ENCODE results near the gene ARID1B. TPM values are rescaled to one million over a fixed set of nuclear protein-coding genes. Genes with fewer than 3 reads are reported as not detected.

ARID1B gene
- total RNA-seq, 1 experiment from 2014 or later, result 86.3 TPM

DNA sequence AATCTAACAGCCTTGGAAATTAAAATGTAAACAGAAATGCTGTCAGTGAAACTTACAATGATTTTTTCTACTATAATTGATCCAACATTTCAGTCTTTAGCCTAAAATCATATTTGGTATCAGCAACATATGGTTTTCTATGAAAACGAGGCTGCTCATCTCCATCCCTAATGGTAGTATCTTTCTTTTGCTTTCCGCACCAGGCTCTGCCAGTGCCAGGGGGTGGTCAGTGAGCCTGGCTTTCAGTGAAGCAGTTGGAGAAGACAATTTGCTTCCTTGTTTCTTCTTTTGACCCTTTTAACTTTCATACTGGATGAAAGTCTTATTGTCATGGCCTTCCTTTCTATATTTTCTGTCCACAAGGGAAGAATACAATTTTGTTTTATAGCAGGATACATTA is 258.4 kb downstream of the ARID1B start:
- intact Hi-C loops (cut with micrococcal nuclease; ENCODE audit: unreplicated experiment), result loop anchor here (10.0 kb wide), 1 partner anchor 239 kb away; no protein-coding TSS in a partner anchor
- POLR2A ChIA-PET (ENCODE audit: low non-redundant PET), result no interaction called here
- CTCF ChIA-PET, result no interaction called here
- H3K9me3 ChIP-seq (ENCODE audit: low read depth, low read length, poor library complexity, severe bottlenecking), result no peaks in the 10 kb centered on the region
- no peaks in the 10 kb centered on the region for H3K27me3 ChIP-seq (replicated peaks; ENCODE audit: insufficient read depth, low read depth, low read length, poor library complexity)
- no peak overlapping the region for H3K27ac ChIP-seq (ENCODE audit: low read depth, low read length, poor library complexity, severe bottlenecking)
- H3K36me3 ChIP-seq (ENCODE audit: insufficient read depth, low read length, poor library complexity, severe bottlenecking), result no peaks in the 10 kb centered on the region
- no peak for TF ChIP-seq EZH2 (IDR thresholded peaks at IDR 0.05; ENCODE audit: borderline replicate concordance, low read depth, low read length, poor library complexity, severe bottlenecking)
- TF ChIP-seq CTCF (conservative IDR thresholded peaks at IDR 0.05; ENCODE audit: low read depth, low read length), result no peak
- H3K4me3 ChIP-seq (ENCODE audit: low read depth, low read length, poor library complexity, severe bottlenecking), result no peak overlapping the region
- DNase-seq (ENCODE audit: low spot score), result no peak
- BruUV-seq (replicated peaks), result no TSS peak
- peaks cover 34% of the 10 kb centered on the region for H3K4me1 ChIP-seq (ENCODE audit: insufficient read depth, low read length, poor library complexity, severe bottlenecking)

DNA sequence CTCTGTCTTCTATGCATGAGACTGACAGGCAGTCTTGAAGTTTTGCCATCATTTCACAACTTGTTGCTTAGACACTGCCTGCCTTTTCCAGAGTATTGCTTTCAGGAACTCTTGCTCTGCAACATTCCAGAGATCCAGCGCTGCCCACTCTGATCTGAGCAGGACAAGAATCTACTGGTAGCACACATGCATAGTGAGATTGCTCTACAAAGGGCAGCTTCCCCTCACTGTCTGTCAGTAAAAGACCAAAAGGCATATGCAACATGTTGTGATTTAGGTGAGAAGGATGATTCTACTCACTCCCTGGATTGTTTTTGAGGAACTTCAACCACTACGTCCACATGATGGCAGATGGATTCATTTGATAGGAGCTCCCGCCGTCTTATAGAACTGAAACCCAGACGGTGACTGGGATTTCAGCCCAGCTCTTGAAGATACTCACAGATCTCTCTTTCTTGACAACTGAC is 259.1 kb downstream of the ARID1B start:
- POLR2A ChIA-PET (ENCODE audit: low non-redundant PET), result no interaction called here
- Histone ChIP-seq H3K4me3 (ENCODE audit: low read depth, low read length, poor library complexity, severe bottlenecking) (no peak overlapping the region), H3K27ac (ENCODE audit: low read depth, low read length, poor library complexity, severe bottlenecking) (no peak overlapping the region), H3K9me3 (ENCODE audit: low read depth, low read length, poor library complexity, severe bottlenecking) (no peaks in the 10 kb centered on the region), H3K27me3 (replicated peaks; ENCODE audit: insufficient read depth, low read depth, low read length, poor library complexity) (no peaks in the 10 kb centered on the region), H3K4me1 (ENCODE audit: insufficient read depth, low read length, poor library complexity, severe bottlenecking) (peaks cover 34% of the 10 kb centered on the region), H3K36me3 (ENCODE audit: insufficient read depth, low read length, poor library complexity, severe bottlenecking) (no peaks in the 10 kb centered on the region)
- TF ChIP-seq CTCF (conservative IDR thresholded peaks at IDR 0.05; ENCODE audit: low read depth, low read length) (no peak), EZH2 (IDR thresholded peaks at IDR 0.05; ENCODE audit: borderline replicate concordance, low read depth, low read length, poor library complexity, severe bottlenecking) (no peak)
- no peak for DNase-seq (ENCODE audit: low spot score)
- BruUV-seq (replicated peaks), result no TSS peak
- CTCF ChIA-PET, result interaction anchor here (0.6 kb wide), 1 partner anchor 10 kb away, joined by 3 read pairs; no protein-coding TSS in a partner anchor
- intact Hi-C loops (cut with micrococcal nuclease; ENCODE audit: unreplicated experiment), result loop anchor here (10.0 kb wide), 1 partner anchor 239 kb away; no protein-coding TSS in a partner anchor

DNA sequence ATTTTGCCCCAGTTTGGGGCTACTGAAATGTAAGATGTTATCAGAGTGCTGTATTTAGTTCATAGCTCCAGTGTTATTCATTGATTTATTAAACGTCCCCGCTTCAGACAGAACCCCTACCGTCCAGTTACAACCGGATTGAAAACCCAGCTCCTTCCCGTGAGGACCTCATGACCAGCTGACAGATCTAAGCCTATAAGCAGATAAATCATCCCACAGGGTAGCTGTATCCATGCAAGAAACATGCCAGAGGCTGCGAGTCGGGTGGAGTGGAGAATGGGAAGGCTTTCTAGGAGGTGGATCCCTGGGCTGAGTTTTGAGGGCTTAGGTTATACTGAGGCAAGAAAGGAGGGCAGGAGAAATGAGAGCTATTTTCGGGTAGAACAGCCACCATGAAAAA is 260.0 kb downstream of the ARID1B start:
- TF ChIP-seq CTCF (conservative IDR thresholded peaks at IDR 0.05; ENCODE audit: low read depth, low read length) (no peak), EZH2 (IDR thresholded peaks at IDR 0.05; ENCODE audit: borderline replicate concordance, low read depth, low read length, poor library complexity, severe bottlenecking) (no peak)
- Histone ChIP-seq H3K4me1 (ENCODE audit: insufficient read depth, low read length, poor library complexity, severe bottlenecking) (peaks cover 34% of the 10 kb centered on the region), H3K9me3 (ENCODE audit: low read depth, low read length, poor library complexity, severe bottlenecking) (no peaks in the 10 kb centered on the region), H3K27me3 (replicated peaks; ENCODE audit: insufficient read depth, low read depth, low read length, poor library complexity) (no peaks in the 10 kb centered on the region), H3K27ac (ENCODE audit: low read depth, low read length, poor library complexity, severe bottlenecking) (no peak overlapping the region), H3K36me3 (ENCODE audit: insufficient read depth, low read length, poor library complexity, severe bottlenecking) (no peaks in the 10 kb centered on the region), H3K4me3 (ENCODE audit: low read depth, low read length, poor library complexity, severe bottlenecking) (no peak overlapping the region)
- intact Hi-C loops (cut with micrococcal nuclease; ENCODE audit: unreplicated experiment), result loop anchor here (10.0 kb wide), 1 partner anchor 238 kb away; no protein-coding TSS in a partner anchor
- POLR2A ChIA-PET (ENCODE audit: low non-redundant PET), result no interaction called here
- DNase-seq (ENCODE audit: low spot score), result no peak
- CTCF ChIA-PET, result no interaction called here
- BruUV-seq (replicated peaks), result no TSS peak
